HT1080 (cell line): ENCODE measurements around the gene MOK. TPM values are rescaled to one million over a fixed set of nuclear protein-coding genes. Genes with fewer than 3 reads are reported as not detected.
A peak's percentile ranks its signal among the peaks of the same experiment; 100 is the strongest.

ENCODE experiments used
- DNase-seq: peaks from one replicate; pipeline ENCODE4 v3.0.0-alpha.2; 2015; ENCODE audit warnings: low read depth
- total RNA-seq: library from RNA; depleted of rRNA; stranded (reverse); fragments of >200 nt; shearing (Covaris generic); gene quantifications from 2 replicates; pipeline ENCODE4 v1.2.3, GENCODE V29; 2014

Gene MOK
- total RNA-seq, 1 experiment from 2014 or later: 34.5 TPM

DNA sequence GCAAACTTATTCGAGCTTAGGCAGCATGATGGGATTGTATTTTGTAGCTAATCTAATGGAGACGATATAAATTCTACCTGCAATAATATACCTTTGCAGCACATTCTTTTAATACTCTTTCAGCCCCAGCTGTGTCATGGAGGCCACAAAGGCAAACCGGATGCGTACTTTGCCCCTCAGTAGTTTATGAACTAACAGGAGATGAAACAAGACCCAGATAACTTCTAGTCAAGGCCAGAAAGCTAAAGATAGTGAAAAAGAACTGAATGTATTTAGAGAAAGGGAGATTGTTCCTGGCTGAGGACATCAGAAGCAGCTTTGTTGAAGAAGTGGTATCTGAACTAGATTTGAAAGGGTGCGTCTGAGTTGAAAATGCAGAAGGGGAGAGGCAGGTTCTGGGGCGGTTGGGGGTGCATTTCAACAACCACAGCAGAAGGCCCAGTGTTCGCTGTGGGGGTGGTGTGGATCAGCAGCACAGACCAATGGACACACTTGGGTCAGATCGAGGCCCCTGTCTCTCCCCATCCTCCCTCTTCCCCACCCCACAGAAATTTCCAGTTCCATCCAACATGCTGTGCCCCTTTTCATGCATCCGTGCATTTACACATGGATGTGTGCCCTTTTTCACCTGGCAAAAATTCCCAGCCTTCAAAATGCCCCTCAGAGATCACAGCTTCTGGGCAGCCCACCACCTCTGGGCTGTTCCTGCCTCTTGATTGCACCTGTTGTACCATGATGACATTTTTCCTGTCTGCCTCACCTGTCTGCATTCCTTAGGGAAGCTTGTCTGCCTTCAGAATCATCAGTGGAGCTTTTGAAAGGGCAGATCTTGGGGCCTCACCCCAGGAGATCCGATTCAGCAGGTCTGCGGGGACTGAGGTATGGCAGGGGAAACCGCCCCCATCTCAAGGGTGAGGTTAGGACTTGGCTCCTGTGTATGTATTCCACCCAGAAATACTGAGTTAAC lies 16.8 kb upstream of the MOK start:
- DNase-seq: no peak

- no peak for DNase-seq
Measured at GRCh38 chr14:102320671-102321455, 15.9 kb upstream of the MOK start.

- DNase-seq: no peak
Measured at GRCh38 chr14:102320033-102320660, 15.2 kb upstream of the MOK start.

GRCh38 chr14:102319351-102320032 lies 14.5 kb upstream of the MOK start, which contains the start of gene ZNF839:
Gene ZNF839, plus strand, starts transcription at chr14:102319746. Its CDS starts 20 bp downstream, at chr14:102319766.
- peak; percentile 82 for DNase-seq

DNA sequence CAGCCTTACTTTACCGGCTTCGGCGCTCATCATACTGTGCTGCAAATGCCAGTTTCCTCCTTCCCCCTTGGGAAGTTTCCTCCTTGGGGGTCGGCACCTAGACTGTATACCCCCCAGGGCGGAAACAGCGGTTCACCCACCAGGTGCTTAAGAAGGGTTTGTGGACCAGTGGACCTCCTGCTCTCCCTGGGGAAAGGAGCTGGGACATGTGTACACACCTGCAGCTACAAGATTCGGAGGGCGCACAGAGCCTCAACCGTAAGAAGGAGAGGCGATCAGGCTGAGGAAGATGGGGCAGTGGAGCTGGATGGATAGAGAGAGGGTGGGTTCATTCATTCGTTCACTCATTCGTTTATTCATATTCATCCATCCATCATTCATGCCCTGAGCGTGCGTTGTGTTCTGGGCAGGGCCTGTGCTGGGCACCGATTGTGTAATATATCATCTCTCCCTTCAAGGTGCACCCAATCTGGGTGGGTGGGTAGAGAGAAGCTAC lies 13.9 kb upstream of the MOK start:
- no peak for DNase-seq

DNA sequence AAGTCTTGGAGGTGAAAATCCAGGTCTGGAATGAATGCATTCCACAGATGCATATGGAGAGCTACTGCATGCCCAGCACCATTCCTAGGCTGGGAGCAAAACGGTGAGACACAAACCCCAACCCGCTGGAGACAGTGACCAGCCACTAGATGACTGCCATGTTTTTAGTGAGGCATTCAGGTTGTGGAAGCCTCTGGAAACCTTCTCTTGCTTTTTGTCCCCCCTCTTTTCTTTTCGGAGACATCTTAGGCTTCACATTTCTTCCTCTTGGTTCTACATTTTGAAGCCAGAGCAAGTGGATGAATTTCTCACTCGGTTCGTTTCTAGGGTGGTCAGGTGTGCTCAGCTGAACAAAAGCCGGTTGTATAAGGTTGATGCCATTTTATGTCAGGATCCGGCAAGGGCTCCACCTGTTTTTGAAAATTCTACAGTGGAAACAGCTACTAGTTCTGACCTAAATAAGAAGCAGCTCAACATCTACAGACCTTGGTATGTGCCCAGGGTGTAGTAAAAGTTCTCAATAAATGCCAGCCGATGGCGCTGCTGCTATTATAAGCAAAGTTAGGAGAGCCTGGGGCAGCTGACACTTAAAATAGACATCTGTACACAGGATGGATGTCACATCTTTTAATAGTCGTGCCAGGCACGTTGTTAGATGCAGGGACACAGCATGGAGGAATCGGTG lies 12.7 kb upstream of the MOK start:
- no peak for DNase-seq

GRCh38 chr14:102316743-102317563 lies 12.0 kb upstream of the MOK start:
- peak; percentile 93 for DNase-seq

DNA sequence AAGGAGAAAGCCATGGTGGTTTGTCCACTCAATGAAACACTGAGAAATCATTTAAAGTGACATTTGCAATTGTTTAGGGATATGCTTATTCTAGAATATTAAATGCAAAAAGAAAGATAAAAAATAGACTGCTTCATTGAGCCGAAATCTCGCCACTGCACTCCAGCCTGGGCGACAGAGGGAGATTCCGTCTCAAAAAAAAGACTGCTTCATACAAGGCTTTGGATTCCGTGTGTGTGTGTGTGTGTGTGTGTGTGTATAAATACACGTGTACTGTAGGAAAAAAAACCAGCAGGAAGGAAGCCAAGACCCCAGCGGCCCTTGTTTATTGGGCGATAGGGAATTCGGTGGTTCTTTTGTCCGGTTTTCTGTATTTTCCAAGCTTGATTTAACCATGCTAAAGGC lies 11.4 kb upstream of the MOK start:
- peak; percentile 70 for DNase-seq

DNA sequence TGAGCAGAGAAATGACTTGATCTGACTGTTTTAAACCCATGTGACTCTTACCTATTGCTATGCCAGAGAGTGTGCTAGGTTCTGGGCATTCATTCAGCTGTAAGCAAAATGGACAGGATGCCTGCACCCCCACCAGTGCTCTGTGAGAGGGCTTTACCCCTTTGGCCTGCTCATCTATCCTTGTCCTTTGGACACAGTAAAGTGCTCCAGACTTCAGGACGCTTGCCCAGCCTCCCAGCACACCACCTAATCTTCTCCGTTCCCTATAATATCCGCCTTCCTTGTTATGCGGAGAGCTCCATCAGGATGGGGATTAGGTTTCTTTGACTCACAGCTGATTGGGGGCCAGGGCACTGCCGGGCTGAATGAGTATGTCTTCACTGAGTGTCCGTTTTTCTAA lies 10.2 kb upstream of the MOK start:
- DNase-seq: no peak

DNA sequence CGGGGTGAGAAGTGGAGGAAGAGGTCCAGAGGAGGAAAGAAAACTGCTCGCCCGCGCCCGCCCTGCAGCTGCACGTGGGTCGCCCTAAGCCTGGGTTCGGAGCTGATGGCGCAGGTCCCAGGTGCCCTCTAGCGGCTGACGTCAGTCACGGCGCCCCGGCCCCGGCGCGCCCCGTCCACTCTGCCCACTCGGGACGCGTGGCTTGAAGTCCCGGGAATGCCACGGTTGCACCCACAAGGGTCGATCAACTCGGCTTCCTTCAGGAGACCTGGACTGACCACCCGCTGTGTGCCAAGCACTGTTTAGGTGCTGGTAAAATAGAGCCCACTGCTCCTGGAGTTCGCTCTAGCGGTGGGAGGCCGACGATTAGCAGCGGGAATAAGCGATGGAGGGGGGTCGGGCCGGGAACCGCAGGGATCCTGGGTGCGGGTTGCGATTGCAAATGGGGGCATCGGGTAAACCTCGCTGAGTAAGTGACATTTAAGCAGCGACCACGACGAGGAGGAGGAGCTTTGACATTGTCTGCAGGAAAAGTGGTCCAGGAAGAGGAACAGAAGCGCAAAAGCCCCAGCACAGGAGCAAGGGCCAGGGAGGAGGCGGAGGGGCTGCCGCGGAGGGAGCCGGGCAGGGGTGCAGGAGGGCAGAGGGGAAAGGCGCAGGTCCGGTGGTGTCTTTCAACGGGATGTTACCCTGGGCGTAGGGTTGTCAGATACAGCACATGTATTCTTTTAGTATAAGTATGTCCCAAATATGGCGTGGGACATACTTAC lies 9.5 kb upstream of the MOK start:
- DNase-seq: peak; percentile 81

- no peak for DNase-seq
Measured at GRCh38 chr14:102303664-102304063, 1.3 kb downstream of the MOK start.

- peak; percentile 33 for DNase-seq
Measured at GRCh38 chr14:102298303-102299070, 6.5 kb downstream of the MOK start.

- no peak for DNase-seq
Measured at GRCh38 chr14:102297436-102298170, 7.4 kb downstream of the MOK start.

DNA sequence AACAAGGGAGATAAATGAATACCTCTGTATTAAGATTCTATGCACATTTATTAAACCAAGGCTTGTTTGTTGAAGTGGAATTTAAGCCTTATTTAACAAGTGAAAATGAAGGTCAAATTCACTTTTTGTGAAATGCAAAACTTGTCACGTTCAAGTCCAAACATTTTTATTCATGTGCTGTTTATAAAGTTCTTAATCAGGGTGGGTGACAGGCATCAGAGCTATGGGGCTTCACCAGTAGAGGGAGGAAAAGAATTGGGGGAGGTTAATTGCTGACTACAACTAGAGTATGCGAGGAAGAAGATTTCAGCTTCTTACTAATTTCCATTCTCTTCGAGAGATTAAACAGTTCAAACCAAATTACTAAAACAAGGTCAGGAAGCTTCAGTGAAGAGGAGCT lies 9.7 kb downstream of the MOK start:
- no peak for DNase-seq

DNA sequence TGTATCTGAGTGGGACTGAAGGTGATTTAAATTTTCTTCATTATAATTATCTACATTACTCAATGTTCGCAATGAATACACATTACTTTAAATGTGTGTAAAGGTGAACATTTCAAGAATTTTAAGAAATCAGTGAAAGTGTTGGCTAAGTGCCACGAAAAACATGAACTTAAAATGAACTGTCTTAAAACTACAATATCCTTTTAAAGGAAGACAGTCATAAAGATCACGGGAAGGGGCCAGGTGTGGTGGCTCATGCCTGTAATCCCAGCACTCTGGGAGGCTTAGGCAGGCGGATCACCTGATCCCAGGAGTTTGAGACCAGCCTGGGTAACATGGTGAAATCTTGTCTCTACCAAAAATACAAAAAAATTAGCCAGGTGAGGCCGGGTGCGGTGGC lies 11.2 kb downstream of the MOK start:
- DNase-seq: no peak

DNA sequence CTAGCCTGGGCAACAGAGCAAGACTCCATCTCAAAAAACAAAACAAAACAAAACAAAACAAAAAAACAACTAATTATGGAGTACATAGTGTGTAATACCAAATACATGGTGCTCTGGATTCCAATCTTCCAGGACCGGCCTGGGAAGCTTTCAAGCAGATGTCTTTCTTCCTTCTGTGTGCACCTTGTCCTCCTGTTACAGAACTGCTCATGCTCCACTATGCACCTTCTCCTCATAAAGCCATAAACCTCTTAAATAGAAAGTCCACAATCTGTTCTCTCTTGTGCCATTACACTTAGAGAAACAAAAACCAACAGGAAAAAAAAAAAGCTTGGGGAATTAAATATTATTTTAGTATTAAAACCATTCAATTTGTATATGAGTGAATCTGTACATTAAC lies 12.5 kb downstream of the MOK start:
- no peak for DNase-seq

DNA sequence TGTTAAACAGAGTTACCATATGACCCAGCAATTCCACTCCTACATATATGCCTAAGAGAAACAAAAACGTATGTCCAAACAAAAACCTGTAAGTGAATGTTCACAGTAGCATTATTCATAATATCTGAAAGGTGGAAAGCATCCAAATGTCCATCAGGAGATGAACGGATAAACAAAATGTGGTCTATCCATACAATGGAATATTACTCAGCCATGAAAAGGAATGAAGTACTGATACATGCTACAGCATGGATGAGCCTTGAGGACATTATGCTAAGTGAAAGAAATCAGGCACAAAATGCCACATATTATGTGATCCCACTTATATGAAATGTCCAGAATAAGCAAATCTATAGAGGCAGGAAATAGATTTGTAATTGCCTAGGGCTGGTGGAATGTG lies 16.8 kb downstream of the MOK start:
- DNase-seq: no peak
